WI38 (cell line): ENCODE measurements around the gene ANKDD1A.

Experiments
- H3K4me3 ChIP-seq: 2 replicates; pipeline ENCODE4 v1.5.1; 2011; ENCODE audit warnings: low read depth, mild to moderate bottlenecking, control low read depth, low read length
- TF ChIP-seq, protein P1 (sequence below): IDR thresholded peaks from 2 replicates; pipeline ENCODE4 v1.5.1; 2012; ENCODE audit warnings: low read depth, mild to moderate bottlenecking, control low read depth, low read length

ANKDD1A gene

DNA sequence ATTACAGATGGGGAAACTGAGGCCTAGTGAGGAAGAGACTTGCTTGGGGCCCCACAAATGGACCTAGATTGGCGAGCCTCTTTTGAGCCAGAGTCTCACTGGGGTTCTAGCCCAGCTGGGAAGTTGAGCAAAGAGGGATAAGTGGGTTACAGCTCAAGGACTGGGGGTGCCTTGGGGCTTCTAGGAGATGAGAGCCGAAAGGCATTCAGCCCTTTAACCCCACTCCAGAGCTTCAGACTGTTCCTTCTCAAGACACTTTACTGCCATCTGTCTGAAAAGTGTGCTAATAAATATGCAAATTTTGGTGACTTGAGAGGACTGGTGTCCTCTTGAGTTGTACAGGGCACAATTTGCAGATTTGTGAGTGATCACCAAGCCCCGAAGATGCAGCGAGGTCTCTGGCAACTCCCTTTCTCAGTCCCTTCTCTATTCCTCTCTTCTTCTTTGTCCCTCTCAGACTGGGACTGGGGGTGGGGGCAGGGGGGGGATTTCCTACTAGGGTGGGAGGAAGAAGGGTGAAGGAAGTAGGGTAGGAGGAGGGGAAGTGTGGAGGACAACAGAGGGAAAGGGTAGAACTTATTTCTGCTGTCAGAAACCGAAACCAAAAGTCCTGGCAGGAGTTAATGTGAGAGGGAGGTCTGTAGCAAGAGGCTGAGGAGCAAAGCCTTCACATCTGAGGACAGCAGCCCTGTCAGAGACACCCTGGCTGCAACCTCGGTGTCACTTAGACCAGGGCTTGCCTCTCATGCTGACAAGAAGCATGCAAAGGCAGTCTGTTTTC lies 16.2 kb upstream of the ANKDD1A start:
- peak overlapping the region; percentile 5; the same call in 1 of the 2 replicates for H3K4me3 ChIP-seq
- TF ChIP-seq, protein P1, sequence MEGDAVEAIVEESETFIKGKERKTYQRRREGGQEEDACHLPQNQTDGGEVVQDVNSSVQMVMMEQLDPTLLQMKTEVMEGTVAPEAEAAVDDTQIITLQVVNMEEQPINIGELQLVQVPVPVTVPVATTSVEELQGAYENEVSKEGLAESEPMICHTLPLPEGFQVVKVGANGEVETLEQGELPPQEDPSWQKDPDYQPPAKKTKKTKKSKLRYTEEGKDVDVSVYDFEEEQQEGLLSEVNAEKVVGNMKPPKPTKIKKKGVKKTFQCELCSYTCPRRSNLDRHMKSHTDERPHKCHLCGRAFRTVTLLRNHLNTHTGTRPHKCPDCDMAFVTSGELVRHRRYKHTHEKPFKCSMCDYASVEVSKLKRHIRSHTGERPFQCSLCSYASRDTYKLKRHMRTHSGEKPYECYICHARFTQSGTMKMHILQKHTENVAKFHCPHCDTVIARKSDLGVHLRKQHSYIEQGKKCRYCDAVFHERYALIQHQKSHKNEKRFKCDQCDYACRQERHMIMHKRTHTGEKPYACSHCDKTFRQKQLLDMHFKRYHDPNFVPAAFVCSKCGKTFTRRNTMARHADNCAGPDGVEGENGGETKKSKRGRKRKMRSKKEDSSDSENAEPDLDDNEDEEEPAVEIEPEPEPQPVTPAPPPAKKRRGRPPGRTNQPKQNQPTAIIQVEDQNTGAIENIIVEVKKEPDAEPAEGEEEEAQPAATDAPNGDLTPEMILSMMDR, result no peak

DNA sequence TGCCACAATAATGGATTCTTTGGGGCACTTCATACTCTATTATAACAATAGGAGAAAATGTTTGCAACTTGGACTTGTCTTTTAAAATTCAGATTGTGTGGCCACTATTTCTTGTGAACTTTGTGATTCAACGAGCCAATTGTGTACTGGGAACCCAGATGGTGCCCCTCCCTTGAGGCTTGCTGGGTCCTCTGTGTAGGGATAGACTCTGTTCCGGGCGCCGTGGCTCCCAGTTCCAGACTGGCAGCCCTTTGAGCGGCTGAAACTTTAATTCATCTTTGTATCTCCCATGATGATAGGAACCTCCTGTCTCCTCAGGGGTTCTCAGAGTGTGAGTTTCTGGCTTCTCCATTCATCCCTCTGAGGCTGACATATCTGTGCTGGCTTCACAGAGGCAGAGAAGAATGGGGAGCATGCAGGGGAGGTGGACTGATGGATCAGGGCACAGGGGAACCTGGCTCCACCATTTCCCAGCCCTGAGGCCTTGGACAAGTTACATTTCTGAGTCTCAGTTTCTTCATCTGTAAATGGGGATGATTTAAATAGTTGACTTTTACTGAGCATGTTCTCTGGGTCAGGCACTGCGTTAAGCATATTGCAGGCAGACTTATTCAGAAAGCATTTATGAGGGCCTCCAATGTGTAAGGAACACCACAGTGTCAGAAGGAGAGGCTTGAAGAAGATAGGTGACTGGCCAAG lies 15.2 kb upstream of the ANKDD1A start:
- no peak overlapping the region for H3K4me3 ChIP-seq
- TF ChIP-seq, protein P1, result no peak

DNA sequence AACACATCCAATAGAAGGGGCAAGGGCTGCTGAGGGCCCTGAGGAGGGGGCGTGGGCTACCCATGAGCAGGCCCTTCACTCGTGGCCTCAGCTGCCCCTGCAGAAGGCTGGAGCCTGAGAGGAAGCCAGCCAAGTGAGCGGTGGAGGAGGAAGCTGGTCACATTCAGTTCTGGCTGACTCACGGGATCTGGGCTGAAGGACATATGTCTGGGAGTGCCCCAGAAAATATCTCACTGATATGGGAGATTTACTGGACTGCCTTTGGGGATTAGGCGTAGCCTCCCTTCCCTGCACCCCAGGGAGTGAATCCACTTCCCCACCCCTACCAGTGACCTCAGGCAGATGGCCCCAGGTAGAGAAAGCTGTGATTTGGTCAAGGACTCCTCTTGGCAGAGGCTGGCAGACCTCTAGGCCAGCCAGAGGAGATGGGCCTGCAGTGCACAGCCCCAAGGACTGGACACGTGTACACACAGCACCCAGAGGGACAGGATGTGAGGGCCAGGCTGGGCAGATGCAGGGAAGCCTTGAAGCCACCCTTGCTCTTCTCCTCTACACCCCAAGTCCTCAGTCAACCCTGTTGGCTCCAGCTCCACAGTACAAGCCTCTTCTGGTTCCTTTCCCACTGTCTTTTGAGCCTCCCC lies 14.2 kb upstream of the ANKDD1A start:
- TF ChIP-seq, protein P1, result no peak

DNA sequence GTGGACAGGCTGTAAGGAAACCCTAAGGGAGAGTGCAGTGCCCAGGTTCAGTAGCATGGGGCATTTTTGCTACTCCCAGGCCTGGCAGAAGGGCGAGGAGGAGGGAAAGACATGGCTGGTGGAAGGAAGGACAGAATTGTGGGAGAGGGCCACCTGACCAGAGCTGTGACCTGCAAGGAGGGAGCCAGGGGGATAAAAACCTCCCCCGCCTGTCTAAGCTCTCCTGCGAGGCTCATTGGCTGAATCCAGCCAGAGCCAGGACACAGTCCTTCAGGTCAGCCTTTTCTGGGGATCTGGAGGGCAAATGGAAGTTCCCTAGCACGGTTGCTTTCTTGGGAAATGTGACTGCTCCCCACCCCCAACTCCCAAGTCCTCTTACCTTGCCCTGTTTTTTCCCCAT lies 13.3 kb upstream of the ANKDD1A start:
- TF ChIP-seq, protein P1, result no peak
- H3K4me3 ChIP-seq, result no peak overlapping the region

More for the DNA sequence above, 14.2 kb upstream of the ANKDD1A start:
- H3K4me3 ChIP-seq, result no peak overlapping the region

DNA sequence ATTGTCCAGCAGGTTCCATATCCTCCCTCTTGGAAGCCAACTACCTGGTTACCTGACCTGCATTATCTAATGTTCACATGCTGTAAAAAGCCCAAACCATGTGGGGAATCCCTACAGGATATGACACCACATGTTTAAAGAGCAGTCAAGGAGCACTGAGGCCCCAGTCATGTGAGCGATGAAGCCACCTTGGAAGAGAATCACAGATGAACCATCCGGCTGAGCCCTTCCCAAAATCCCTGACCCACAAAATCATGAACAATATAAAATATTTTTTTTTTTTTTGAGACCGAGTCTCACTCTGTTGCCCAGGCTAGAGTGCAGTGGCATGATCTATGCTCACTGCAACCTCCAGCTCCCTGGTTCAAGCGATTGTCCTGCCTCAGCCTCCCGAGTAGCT lies 10.6 kb upstream of the ANKDD1A start:
- no peak overlapping the region for H3K4me3 ChIP-seq
- TF ChIP-seq, protein P1, result no peak

DNA sequence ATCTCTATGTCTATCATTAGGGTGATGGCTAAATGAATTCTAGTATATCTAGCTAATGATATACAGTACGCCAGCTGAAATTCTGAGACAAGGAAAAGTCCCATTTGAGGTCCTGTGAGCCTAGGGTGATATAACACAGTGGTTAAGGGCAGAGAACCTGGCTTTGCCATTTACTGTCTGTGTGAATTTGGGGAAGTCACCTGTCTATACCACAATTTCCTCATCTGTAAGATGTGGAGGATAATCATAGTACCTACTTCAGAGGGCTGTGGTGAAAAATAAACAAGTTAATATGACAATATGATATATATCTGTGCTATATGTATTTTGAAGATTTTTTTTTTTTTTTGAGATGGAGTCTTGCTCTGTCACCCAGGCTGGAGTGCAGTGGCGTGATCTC lies 9.8 kb upstream of the ANKDD1A start:
- H3K4me3 ChIP-seq, result no peak overlapping the region
- TF ChIP-seq, protein P1, result no peak

DNA sequence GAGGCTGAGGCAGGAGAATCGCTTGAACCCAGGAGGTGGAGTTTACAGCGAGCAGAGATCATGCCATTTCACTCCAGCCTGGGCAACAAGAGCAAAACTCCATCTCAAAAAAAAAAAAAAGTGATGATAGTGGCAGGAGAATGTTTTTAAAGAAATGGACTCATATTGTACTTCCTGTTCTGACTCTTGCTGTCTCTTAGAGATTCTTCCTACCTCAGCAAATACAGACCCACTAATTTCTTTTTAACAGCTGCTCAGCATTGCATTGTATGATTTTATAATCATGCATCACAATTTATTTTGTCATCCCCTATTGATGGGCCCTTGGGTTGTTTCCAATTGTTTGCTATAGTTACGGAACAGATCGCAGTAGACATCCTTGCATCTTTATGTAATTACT lies 8.8 kb upstream of the ANKDD1A start:
- no peak overlapping the region for H3K4me3 ChIP-seq
- TF ChIP-seq, protein P1, result no peak
